ENCODE measurements around the gene TLE4.
"Not testable (repeated sequence)": the region's sequence is repeated elsewhere in the genome, so short reads cannot be mapped to it uniquely, and the experiment has no call there.

The TLE4 gene

DNA sequence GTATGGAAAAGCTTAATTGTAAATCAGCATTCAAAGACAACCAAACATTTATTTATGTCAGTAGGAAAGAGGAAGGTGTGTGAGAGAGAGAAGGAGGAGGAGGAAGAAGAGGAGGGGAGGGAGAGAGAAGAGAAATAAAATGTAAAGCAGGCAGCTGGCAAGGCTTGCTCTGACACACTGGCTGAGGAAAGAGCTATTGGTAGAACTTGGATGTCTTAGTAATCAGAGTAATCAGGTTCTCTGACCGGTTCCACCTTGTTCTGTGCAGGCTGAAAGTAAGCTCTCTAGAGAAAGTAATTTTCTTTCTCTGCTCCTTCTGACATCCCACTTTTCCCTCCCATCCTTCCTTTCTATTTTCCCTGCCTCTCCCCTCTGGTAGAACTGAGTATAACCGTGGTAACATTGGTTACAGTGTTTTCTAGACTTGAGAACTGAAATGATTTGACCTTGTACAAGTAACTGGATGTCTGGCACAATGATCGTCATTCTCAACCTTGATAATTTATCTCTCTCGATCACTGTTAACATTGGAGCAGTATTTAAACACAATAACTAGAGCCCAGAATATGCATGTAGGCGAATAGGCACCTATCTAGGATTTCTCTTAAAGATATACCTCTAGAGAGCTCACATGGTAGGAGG is 33.3 kb downstream of the TLE4 start:
- DNase-seq = no peak

DNA sequence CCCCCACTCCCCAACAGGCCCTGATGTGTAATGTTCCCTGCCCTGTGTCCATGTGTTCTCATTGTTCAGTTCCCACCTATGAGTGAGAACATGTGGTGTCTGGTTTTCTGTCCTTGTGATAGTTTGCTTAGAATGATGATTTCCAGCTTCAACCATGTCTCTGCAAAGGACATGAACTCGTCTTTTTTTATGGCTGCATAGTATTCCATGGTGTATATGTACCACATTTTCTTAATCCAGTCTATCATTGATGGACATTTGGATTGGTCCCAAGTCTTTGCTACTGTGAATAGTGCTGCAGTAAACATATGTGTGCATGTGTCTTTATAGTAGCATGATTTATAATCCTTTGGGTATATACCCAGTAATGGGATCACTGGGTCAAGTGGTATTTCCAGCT is 34.8 kb downstream of the TLE4 start:
- not testable (repeated sequence) for DNase-seq

DNA sequence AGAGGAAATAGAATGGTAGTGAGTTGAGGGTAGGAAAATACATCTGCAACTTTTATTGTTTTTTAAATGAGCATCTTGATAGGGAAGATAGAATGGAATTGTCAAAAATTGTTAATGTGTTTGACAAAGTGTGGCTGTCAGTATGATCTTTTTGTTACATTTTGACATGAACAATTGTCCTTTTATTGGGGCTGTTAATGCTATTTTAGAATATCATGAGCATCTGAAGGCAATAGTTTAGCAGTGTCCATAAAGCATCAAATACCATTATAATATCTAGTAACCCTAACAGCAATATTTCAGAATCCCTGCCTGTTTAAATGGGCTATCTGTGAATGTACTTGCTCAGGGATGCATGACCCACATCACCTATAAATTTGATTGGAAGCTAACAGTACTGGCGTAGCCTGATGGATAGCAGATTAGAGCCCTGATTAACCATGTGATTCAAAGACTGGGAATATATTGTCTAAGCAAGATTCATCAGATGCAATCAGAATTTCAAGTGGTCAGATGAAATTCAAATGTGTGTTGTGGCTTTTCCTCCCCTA is 37.8 kb downstream of the TLE4 start:
- no peak for DNase-seq

DNA sequence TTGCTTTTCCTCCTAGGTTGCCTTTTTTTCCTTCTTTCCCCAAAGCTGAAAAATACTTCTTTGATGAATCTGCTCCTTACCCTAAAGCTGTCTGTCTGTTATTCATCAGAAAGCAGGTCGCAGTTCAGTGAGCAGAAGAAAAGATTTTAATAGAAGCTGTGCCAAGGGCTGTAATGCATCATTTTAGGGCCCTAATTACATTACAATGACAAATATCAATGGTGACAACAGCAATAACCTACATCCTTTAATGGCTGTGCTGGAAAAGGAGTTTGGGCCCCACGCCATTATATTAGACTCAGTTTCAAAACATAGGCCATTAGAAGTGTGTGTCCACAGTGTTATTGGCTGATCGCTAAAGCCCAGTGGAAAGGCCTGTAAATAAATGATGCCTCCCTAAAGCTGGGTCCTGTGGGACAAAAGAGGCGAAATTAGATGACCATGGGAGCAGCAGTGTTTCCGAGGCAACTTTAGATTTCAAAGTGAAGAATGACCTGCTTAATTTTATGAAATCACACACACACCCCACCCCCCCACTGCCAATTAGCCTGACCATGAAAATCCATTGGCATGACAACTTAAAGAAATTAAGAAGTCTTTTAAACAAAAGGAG is 38.4 kb downstream of the TLE4 start:
- peak; percentile 81 for DNase-seq

DNA sequence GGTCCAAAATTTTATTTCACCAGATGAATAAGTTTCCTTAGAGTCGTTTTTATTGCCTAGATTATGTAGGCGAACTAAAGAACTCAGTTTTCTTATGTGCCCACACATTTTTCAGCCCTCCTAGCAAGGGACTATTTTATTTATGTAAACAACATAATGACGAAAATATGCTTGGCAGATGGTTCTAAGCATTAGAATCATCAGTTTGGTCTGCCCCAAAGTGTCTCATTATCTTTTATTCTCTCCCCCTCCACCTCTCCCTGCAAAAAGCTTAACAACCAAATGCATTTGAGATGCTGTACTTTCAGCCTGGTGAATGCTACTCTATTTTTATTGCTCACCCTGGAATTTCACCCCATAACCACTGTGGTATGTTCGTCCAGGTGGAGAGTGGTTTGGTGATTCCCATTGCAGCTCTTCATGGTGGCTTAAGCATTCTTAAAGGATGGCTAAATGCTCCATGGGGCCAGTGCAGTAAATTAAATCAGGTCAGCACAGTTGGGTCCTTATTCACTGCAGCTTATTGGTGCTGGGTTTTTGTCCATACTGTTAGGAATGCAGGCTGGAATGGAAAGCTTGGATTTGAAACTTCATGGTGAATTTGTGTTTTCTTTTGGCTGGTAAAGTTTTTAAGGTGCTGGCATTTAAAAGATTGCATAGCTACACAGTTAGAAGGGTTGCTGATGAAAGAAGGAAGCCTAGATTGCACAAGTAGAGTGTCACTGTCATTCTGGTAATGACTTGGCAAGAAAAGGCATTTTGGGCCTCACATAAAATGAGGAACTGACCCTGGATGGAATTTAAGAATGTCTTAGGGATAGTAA is 39.2 kb downstream of the TLE4 start:
- DNase-seq = peak; percentile 50

DNA sequence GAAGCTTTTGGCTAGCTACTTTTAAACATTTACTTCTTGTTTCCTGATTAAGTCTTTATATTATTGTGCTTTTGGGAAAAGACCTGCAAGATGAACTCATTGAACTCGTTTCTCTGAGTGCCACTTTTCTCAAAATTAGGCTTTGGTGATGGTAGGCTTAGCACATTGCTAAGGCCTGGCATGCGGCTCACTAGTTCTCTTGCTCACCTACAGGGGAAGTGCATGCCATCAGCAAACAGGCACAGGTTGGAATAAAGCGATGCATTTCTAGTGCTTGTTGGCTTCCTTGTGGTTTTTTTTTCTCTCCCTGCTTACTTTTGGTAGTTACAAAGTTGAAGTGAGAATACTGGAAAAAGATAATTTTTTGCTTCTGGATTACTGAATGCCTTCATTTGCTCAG is 41.4 kb downstream of the TLE4 start:
- no peak for DNase-seq

DNA sequence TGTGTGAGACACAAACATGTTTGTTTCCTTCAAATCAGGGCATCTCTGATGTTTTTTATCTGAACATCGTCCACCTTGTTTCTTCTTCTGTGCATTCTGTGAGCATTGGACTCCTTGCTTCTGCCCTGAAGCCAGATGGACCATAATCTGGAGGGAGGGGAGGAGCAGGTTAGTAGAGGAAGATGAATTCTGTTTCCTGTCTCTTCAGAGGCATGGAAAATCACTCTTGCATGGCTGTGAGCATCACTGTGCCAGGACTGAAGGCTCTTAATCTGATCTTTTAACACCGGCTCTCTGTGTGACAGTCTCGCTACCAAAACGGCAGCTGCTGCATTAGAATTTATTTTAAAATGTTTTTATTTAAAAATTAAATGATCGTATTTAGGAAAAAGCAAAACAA is 43.3 kb downstream of the TLE4 start:
- DNase-seq = no peak

DNA sequence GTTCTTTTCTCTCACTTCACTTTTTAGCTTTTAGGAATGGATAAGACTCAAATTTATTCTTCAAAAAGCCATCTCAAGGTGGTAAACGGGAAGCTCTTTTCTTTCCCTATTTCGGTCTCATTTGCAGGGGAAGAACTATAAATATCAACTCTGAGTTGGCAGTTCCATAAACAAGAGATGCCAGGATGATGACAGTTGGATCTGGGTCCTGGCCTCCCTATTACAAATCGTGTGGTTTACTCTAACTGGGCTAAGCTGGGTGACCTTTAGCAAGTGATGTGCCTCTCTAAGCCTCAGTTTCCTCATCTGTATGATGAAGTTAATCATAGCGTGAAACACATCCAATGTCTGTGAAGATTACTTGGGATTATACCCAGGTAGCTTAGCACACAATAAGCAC is 44.2 kb downstream of the TLE4 start:
- DNase-seq = no peak

DNA sequence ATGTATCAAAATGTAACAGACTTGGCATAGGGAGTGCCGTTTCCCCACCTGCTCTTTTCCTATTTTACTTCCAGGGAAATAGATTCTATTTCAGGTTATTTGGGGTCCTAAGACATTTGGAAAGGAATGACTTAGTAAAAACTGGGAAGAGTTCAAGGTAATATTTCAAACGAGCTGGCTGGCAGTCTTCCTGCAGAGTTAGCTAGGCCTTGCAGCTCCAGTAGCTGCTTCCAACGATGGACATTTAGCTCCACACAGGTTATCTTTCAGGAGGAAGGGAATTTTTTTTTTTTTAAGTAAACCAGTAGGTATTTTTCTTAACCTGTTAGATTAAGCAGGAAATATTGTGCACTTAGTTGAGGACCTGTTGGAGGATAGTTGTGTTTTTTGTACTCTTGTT is 45.2 kb downstream of the TLE4 start:
- DNase-seq = no peak

DNA sequence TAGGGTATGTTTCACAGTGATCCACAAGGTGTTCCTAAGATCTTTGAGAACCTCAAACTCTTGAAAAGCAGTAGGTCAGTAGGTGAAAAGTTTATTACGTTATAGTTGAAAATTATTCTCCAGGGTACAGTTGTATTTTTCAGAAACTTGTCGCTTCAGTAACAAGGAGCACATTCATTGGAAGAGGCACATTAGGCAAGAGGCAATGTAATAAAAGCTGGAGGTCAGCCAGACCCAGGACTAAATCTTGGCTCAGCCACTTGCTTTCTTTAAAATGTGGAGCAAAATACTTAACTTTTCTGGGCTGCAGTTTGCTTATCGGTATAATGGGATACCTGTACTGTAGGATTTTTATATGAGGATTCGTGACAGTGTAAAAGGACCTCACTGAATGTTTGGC is 45.6 kb downstream of the TLE4 start:
- no peak for DNase-seq

DNA sequence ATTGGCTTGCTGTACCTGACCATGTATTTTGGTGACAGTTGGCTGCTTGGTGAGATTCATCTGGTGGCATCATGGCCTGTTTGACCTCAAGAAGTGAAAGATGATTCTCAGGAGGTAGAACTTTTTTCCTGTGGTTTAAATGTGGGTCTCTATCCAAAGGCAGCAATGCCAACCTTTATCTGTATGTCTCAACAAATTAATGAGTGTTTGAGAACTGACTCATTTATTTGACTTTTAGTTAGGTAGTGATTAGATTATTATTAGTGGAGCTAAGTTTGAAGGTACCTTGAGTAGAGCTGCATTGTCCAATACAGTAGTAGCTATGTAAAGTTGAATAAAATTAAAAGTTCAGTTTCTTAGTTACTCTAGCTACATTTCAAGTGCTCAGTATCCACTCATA is 48.2 kb downstream of the TLE4 start:
- no peak for DNase-seq

DNA sequence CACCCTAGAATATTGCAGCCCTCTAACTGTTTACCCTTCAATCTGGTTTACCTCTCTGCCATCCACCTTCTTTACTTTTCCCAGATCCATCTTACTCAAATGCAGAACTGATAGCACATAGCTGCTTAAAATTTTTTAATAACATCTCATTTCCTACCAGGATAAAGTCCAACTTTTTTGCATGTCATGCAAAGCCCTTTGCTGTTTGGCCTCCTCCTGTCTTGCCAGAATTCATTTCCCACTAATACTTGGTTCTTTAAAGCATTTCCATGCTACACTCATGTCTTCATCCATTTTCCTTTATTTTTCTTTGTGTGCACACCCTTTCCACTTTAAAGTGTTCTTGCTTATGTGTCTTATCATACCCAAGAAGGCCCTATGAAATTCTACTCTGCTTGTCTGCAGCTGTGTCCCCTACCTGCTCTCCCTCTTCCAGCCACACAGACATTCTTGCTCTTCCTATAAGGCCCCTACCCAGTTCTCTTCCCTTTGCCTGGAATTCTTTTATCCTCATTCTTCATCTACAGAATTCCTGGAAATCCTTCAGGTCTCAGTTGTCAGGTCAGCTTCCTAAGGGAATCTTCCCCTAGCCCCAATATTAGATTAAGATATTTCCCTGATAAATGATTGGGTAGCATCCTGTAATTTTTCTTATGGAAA is 50.3 kb downstream of the TLE4 start:
- DNase-seq = no peak

DNA sequence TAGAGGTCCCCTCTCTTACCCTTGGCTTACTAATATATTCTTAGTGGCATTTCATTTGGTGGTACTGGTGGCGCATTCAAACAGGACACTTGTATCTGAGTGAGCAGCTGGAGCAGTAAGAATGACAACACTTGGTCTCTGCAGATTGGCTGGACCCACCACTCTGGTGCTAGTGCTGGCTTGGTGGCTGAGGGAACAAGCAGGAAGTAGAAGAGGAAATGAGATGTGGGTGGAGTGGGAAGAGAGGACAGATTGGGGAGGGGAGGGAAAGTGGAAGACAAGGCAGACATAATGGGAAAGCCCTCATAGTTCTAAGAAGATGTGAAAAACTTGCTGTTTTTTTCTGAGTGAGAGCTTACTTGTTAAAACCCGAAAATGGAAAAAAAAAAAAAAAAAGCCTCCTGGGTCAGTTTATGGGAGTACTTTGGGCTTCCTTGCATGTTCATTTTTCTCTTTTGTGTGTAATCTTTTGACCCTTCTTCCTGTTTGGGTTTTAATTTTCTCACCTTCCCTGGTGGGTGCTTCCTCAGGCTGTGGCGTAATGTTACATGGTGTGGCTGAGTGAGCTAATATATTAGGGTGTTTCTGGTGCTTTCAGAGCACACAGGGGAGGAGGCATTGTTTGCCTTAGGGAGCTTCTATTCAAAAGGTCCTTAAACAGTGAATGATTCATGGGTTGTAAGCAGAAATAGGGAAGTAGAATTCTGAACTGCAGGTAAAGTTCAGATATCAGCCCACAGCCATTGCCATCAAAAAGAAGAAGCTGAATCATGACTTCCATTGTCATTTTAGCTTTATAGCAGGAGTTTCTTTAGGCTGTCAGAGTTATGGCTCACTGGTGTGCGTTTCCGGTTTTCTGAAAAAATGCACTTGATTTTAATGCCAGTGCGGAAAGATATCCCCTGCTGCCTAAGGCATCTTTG is 52.3 kb downstream of the TLE4 start:
- no peak for DNase-seq

DNA sequence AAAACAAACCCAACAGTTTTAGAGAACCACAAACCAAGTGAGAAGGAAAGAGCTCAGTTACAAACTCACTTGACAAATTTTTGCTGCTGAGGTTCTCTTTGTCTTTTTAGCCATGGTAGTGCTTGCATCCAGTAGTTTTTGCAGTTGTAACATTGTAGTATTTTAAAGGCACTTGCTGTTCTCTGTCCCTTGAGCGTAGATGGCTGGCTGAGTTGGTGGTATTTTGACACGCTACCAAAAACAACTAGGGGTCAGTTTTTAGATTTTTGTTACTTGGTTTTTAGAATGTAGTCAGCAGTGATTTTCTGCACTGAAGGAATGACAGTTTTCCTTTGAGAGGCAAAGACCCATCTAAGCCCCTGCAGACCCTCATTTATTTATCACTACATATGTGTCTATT is 58.0 kb downstream of the TLE4 start:
- DNase-seq = no peak

DNA sequence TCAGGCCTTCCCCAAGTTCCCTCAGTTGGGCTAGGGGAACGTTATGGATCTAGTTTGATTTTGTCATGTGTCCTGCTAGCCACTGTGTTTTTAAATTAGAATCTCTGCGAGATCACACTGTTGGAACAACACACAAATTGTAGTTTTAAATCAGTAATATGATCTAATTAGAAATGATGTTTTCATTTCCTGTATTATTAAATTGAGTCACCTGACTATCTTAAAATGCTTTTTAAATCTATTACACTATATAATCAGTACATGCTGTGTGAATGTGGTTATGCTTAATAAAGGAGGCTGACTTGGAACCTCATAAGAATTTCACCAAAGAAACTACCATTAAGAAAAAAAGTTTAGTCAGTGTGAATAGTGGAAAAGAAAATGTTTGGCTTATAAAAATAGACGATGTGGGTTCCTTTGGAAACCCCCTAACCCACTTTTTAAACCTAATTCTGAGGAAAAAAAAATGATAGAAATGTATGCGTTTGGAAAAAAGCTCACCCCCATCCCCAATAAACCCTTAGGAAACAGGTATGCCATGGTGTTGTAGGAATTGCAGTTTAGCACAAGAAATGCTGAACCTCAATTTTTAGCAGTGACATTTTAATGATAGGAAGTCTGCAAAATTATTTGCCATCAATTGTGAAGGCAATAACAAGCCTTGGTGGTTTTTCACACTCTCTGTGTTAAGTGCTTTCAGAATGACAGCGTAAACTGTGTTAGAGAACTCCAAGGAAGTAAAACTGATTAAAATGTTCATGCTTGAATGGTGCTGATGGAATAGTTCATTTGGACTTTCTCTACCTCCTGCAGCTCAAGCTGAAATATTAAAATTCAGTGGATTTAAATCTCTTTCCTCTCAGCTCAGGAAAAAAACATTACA is 59.0 kb downstream of the TLE4 start:
- no peak for DNase-seq

DNA sequence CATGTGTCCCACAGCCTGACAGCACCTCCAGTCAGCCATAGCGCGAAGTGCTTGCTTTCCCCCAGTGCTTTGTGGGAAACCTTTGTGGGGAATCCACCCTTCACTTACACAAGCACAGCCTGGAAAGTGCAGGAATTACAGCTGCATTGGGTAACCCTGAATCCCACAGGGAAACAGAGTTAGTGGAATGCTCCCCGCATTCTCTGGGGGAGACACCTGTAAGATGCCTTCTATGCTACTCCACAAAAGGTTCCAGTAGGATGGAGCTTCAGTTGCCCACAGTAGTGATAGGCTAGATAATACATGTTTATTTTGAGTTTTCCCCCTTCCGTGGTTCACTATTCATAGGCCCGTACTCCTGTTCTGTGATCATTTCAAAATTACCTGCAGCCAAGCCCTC is 60.3 kb downstream of the TLE4 start:
- DNase-seq = no peak

DNA sequence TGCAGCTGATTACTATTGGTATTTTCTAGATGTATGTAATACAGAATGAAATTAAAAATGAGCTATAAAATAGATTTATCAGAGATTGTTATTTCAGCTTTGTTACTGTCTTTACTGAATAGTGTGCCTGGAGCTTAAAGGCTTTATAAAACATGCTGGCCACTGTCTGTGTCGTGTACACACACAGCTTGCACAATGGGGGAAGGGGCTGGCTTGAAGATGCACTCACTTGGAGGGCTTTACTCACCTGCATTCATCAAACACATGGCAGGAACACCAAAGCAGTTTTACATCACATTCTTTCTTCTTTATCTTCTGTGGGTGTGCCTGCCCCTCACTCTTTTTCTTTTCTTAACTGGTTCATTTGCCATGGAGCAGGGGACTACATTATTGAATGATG is 60.9 kb downstream of the TLE4 start:
- DNase-seq = no peak

DNA sequence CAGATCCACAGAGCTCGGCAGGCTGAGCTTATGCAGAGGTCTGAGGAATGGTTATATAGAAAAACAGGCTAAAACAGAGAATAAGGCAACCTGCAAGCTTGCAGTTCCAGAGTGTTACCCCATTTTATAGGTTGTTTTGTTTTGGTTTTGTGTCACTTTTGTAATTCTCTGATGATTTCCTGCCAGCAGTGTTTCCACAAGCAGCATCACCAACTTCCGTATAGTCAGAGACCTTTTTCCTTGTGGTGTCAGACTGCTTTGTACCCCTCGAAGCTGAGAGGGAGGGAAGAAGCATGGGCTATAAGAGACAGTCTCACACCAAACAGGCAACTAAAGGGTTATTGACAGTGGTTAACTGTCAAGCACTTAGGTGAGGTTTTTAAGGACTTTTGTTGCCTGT is 61.8 kb downstream of the TLE4 start:
- no peak for DNase-seq

DNA sequence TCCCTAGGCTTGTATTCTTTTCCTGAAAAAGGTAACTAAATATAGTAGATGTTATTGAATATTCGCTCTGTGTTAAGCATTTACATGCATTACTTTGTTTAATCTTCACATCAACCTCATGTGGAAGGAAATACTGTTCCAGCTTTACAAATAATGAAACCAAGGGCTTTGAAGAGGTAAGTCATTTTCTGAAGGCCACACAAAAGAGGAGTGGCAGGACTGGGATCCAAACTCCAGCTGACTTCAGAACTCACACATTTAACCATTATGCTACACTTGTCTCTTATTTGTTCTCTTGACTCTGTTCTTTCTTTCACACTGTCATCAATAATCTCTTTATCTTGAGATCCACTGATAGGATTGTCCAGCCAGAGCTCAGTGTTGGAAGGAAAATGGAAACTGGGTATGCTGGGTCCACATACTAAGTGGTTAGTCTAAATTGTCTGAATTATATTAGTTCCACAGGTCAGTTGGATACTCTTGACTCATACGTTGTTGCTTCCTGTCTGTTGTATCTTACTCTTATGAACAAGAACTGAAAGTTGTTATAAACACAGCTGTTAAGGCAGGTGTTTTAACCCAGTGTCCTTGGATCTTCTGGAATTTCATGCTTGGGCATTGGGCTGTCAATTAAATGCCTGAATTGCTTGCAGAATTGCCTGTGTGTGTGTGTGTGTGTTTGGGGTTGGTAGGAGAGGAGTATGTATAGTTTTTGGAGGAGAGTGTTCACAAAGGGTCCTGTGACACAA is 65.6 kb downstream of the TLE4 start:
- no peak for DNase-seq

DNA sequence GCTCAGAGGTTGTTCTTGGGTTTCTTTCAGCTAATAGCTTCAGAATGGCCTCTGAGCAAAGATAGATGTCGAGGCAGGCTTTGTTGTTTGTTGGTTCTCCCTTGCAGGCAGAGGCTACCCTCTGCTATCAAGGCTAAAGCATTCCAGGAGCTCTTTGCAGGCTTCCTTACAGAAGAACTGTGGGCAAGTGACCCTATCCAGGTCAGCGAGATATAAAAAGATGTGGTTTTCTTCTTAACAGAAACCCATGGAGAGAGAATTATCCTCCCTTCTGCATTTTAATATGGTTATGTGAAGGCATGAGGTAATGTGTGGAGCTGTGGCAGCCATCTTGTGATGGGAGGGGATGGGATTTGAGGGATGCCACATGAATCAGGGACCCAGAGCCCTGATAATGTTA is 67.0 kb downstream of the TLE4 start:
- DNase-seq = no peak

DNA sequence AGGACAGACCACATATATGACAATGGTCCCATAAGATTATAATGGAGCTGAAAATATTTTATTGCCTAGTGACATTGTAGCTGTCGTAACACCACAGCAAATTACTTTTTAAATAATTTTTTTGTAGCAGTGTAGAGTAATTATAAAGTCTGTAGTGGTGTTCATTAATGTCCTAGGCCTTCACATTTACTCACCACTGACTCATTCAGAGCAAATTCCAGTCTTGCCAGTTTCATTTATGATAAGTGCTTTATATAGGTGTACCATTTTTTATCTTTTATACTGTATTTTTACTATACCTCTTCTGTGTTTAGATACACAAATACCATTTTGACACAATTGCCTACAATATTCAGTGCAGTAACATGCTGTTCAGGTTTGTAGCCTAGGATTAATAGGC is 67.6 kb downstream of the TLE4 start:
- no peak for DNase-seq
